A549 (cell line): ENCODE measurements around the gene LIN7A. TPM values are rescaled to one million over a fixed set of nuclear protein-coding genes. Genes with fewer than 3 reads are reported as not detected.

ENCODE experiments used
- ATAC-seq, 2 experiments: fragments of 200-7000 bp in 1 of 2; fragments of >200 bp in 1 of 2; cut with Nextera tagmentation in 1 of 2; cut with Tn5 transposase in 1 of 2; 3 replicates each; pipeline versions ENCODE4 v1.8.0 to v1.9.1; 2018 to 2020; ENCODE audit warnings: mild to moderate bottlenecking in 1 of 2, moderate library complexity in 1 of 2
- CTCF ChIA-PET: fragments of 300-600 bp; sonication (Branson Sonifier 250); formaldehyde crosslinking; extraction: SDS; loops from one replicate; lab custom pipeline; 2021; ENCODE audit warnings: antibody characterized with exemption, inconsistent platforms; lab: Yijun Ruan, JAX
- POLR2A ChIA-PET: fragments of 350-600 bp; formaldehyde crosslinking; extraction: SDS; loops from one replicate; lab custom pipeline; 2021; ENCODE audit warnings: antibody characterized with exemption, inconsistent platforms; lab: Yijun Ruan, JAX
- DNase-seq, 2 experiments: peaks; one replicate each; pipeline versions ENCODE4 v3.0.0 to v3.0.0-alpha.2; 2011 to 2016; ENCODE audit warnings: low read depth in 1 of 2, low spot score in 1 of 2
- FAIRE-seq: peaks from 2 replicates; lab custom pipeline; 2011; peaks lifted over from hg19 to GRCh38; lab: Jason Lieb, UNC
- H3K27ac ChIP-seq, 2 experiments: fragments of >200 bp; sonication (Bioruptor Twin); formaldehyde crosslinking; 3 replicates each; pipeline ENCODE4 v1.5.1; 2016 to 2017
- H3K4me1 ChIP-seq: fragments of >200 bp; sonication (Bioruptor Twin); formaldehyde crosslinking; 3 replicates; pipeline ENCODE4 v1.6.1; 2016
- H3K4me2 ChIP-seq: fragments of >200 bp; sonication (Bioruptor Twin); formaldehyde crosslinking; 3 replicates; pipeline ENCODE4 v1.6.1; 2016
- H3K4me3 ChIP-seq: fragments of >200 bp; sonication (Bioruptor Twin); formaldehyde crosslinking; 3 replicates; pipeline ENCODE4 v1.5.1; 2016
- H3K9me3 ChIP-seq: fragments of >200 bp; sonication (Bioruptor Twin); formaldehyde crosslinking; 3 replicates; pipeline ENCODE4 v1.6.1; 2016
- ATOH8 ChIP-seq: fragments of 250-450 bp; sonication (Bioruptor Pico); IDR thresholded peaks from 2 replicates; pipeline ENCODE4 v1.5.0; 2020; ENCODE audit warnings: low read depth, mild to moderate bottlenecking, moderate library complexity
- CHD2 ChIP-seq: fragments of 150-350 bp; IDR thresholded peaks from 2 replicates; pipeline ENCODE4 v1.6.1; 2014; ENCODE audit warnings: low read length; ENCODE audit not compliant: partially characterized antibody
- ELK1 ChIP-seq: fragments of 150-350 bp; IDR thresholded peaks from 2 replicates; pipeline ENCODE4 v1.6.1; 2014; ENCODE audit warnings: low read depth, mild to moderate bottlenecking, low read length
- GATA3 ChIP-seq: IDR thresholded peaks from 2 replicates; pipeline ENCODE4 v1.6.1; 2012; ENCODE audit warnings: borderline replicate concordance
- HDAC2 ChIP-seq: fragments of 200-600 bp; sonication (generic); IDR thresholded peaks from 2 replicates; pipeline ENCODE4 v1.6.1; 2016
- HES2 ChIP-seq: fragments of >200 bp; sonication (Bioruptor Twin); formaldehyde crosslinking; IDR thresholded peaks from 2 replicates; pipeline ENCODE4 v1.6.1; 2016
- HOXB5 ChIP-seq: fragments of 250-450 bp; sonication (Bioruptor Pico); IDR thresholded peaks from 2 replicates; pipeline ENCODE4 v1.5.0; 2020; ENCODE audit warnings: mild to moderate bottlenecking, moderate library complexity
- KDM1A ChIP-seq: fragments of 200-600 bp; sonication (generic); IDR thresholded peaks from 2 replicates; pipeline ENCODE4 v1.6.1; 2016; ENCODE audit warnings: low read depth, mild to moderate bottlenecking
- MAFK ChIP-seq: fragments of 450-650 bp; IDR thresholded peaks from 2 replicates; pipeline ENCODE4 v1.6.1; 2014; ENCODE audit not compliant: partially characterized antibody
- MYC ChIP-seq: IDR thresholded peaks from 2 replicates; pipeline ENCODE4 v1.6.1; 2012; ENCODE audit warnings: mild to moderate bottlenecking, inconsistent platforms, low read length, improper control_type of control experiment, borderline replicate concordance
- NFE2L2 ChIP-seq: fragments of 150-350 bp; conservative IDR thresholded peaks from 2 replicates; pipeline ENCODE4 v1.6.1; 2014; ENCODE audit warnings: low read length
- NPAS2 ChIP-seq: fragments of 250-450 bp; sonication (Bioruptor Pico); IDR thresholded peaks from 2 replicates; pipeline ENCODE4 v1.8.0; 2022; ENCODE audit warnings: mild to moderate bottlenecking, moderate library complexity, borderline replicate concordance
- RARB ChIP-seq: fragments of 250-450 bp; sonication (Bioruptor Pico); IDR thresholded peaks from 2 replicates; pipeline ENCODE4 v1.8.0; 2021; ENCODE audit warnings: mild to moderate bottlenecking, moderate library complexity
- RFX5 ChIP-seq: fragments of 450-650 bp; IDR thresholded peaks from 2 replicates; pipeline ENCODE4 v1.7.1; 2014; ENCODE audit warnings: antibody characterized with exemption, mild to moderate bottlenecking, moderate library complexity
- SREBF2 ChIP-seq: fragments of 450-650 bp; IDR thresholded peaks from 2 replicates; pipeline ENCODE4 v1.6.1; 2014; ENCODE audit warnings: mild to moderate bottlenecking, moderate library complexity
- TFCP2L1 ChIP-seq: fragments of 250-450 bp; sonication (Bioruptor Pico); IDR thresholded peaks from 2 replicates; pipeline ENCODE4 v1.5.0; 2021; ENCODE audit warnings: mild to moderate bottlenecking
- USF2 ChIP-seq: fragments of 450-650 bp; IDR thresholded peaks from 2 replicates; pipeline ENCODE4 v1.6.1; 2014; ENCODE audit warnings: antibody characterized with exemption
- ZC3H11A ChIP-seq: fragments of 450-650 bp; IDR thresholded peaks from 2 replicates; pipeline ENCODE4 v1.6.1; 2014; ENCODE audit warnings: antibody characterized with exemption, mild to moderate bottlenecking
- ZSCAN20 ChIP-seq: fragments of 250-450 bp; sonication (Bioruptor Pico); IDR thresholded peaks from 2 replicates; pipeline ENCODE4 v1.8.0; 2022; ENCODE audit warnings: mild to moderate bottlenecking, moderate library complexity
- WGBS: methylation state at CpG from one replicate; pipeline ENCODE4 v1.1.6; 2017; ENCODE audit errors: missing lambda C conversion rate; 5-methylcytosine and 5-hydroxymethylcytosine counted together
- polyA plus RNA-seq, 4 experiments: library from polyadenylated mRNA; depleted of rRNA in 3 of 4; stranded (reverse); fragments of >200 nt; fragmentation: RNase III in 1 of 4; extraction: RNeasy Plus Mini Kit Qiagen cat#74134 plus additional on column Dnase treatment in 1 of 4; gene quantifications; 2 replicates in 3 of 4; 3 replicates in 1 of 4; pipeline ENCODE4 v1.2.3, GENCODE V29; 2011 to 2017

Gene LIN7A
- polyA plus RNA-seq, 2 of the 4 experiments (the other 2 are of a cell fraction) = 0.23 to 2.6 TPM

GRCh38 chr12:80894179-80894578 is 43.6 kb downstream of the LIN7A start (continued):
- TF ChIP-seq CHD2 = no peak
- TF ChIP-seq HES2 = no peak

GRCh38 chr12:80892597-80893445 is 44.9 kb downstream of the LIN7A start:
- FAIRE-seq (no peak), DNase-seq (no peak), ATAC-seq (no peak)
- Histone ChIP-seq H3K27ac (no peak overlapping the region), H3K4me1 (no peaks in the 10 kb centered on the region), H3K4me2 (no peak overlapping the region), H3K9me3 (no peaks in the 10 kb centered on the region), H3K4me3 (no peak overlapping the region)
- ChIA-PET CTCF (no interaction called here), POLR2A (no interaction called here)
- no peak for TF ChIP-seq HDAC2
- no peak for TF ChIP-seq MAFK
- TF ChIP-seq HOXB5 (CRISPR knock-in tag) = no peak
- no peak for TF ChIP-seq RFX5
- no peak for TF ChIP-seq NFE2L2
- TF ChIP-seq USF2 = no peak
- TF ChIP-seq NPAS2 (CRISPR knock-in tag) = no peak
- TF ChIP-seq TFCP2L1 (CRISPR knock-in tag) = no peak
- no peak for TF ChIP-seq ZC3H11A
- TF ChIP-seq GATA3 = no peak
- TF ChIP-seq ELK1 = no peak
- 34% methylated on average over 7 of the region's 7 CpGs for WGBS

- no peak for FAIRE-seq
- POLR2A ChIA-PET = no interaction called here
- Histone ChIP-seq H3K4me3 (no peak overlapping the region), H3K4me1 (no peaks in the 10 kb centered on the region), H3K4me2 (no peak overlapping the region), H3K27ac (no peak overlapping the region)
- DNase-seq = no peak
- TF ChIP-seq ATOH8 (CRISPR knock-in tag) (no peak), SREBF2 (no peak), ZSCAN20 (CRISPR knock-in tag) (no peak), USF2 (no peak), RARB (CRISPR knock-in tag) (no peak), RFX5 (no peak), MYC (no peak), KDM1A (no peak)
- TF ChIP-seq, all 56 proteins: peak for 0
- no peak for ATAC-seq
- WGBS = 8% methylated on average over 1 of the region's 1 CpG
- CTCF ChIA-PET = no interaction called here
- no peaks in the 10 kb centered on the region for H3K9me3 ChIP-seq
Measured at GRCh38 chr12:80884651-80885050, 53.1 kb downstream of the LIN7A start.
